ENCODE results near the gene EGR2. TPM values are rescaled to one million over a fixed set of nuclear protein-coding genes. Genes with fewer than 3 reads are reported as not detected.
"Not testable (repeated sequence)": the region's sequence is repeated elsewhere in the genome, so short reads cannot be mapped to it uniquely, and the experiment has no call there.

The EGR2 gene
- total and polyA plus RNA-seq, 7 experiments from 2014 or later = 0.15 to 14.2 (median 1.7) TPM; not detected in 1

DNA sequence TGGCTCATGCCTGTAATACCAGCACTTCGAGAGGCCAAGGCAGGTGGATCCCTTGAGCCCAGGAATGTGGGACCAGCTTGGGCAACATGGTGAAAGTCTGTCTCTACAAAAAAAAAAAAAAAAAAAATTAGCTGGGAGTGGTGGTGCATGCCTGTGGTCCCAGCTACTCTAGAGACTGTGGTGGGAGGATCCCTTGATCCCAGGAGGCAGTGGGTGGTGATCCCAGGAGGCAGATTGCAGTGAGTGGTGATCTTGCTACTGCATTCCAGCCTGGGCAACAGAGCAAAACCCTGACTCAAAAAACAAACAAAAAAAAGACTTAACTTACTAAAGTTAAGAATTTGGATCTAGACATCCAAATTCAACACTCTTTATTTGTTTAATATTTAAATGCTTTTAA lies 21.9 kb downstream of the EGR2 start:
- Mint-ChIP-seq H3K27me3 (peaks cover 19 to 69% (median 37%) of the 10 kb centered on the region in 5 donors), H3K4me3 (no peak overlapping the region), H3K27ac (no peak overlapping the region), H3K36me3 (peaks cover 0 to 2% (median 0%) of the 10 kb centered on the region in 5 donors), H3K9me3 (no peaks in the 10 kb centered on the region), H3K4me1 (no peaks in the 10 kb centered on the region)
- no peaks in the 10 kb centered on the region for H3K9me3 ChIP-seq (ENCODE audit: control insufficient read depth in 2 of 3, low read length in 3 of 3)
- no peak overlapping the region for H3K27ac ChIP-seq (ENCODE audit: low read depth, low read length)
- CTCF ChIA-PET = no interaction called here
- no peak overlapping the region for H3K4me3 ChIP-seq (ENCODE audit: low read length)
- DNase-seq = no peak
- H3K4me1 ChIP-seq (ENCODE audit: control insufficient read depth in 2 of 2, insufficient read depth in 2 of 2, low read length in 2 of 2) = no peaks in the 10 kb centered on the region
- POLR2A ChIA-PET = no interaction called here
- no peaks in the 10 kb centered on the region for H3K36me3 ChIP-seq (ENCODE audit: control insufficient read depth in 2 of 3, insufficient read depth in 3 of 3, low read length in 3 of 3)
- ATAC-seq = no peak
- no peaks in the 10 kb centered on the region for H3K27me3 ChIP-seq (ENCODE audit: control insufficient read depth in 2 of 2, insufficient read depth in 2 of 2, low read length in 2 of 2)
- intact Hi-C loops (cut with micrococcal nuclease) = no loop called here

DNA sequence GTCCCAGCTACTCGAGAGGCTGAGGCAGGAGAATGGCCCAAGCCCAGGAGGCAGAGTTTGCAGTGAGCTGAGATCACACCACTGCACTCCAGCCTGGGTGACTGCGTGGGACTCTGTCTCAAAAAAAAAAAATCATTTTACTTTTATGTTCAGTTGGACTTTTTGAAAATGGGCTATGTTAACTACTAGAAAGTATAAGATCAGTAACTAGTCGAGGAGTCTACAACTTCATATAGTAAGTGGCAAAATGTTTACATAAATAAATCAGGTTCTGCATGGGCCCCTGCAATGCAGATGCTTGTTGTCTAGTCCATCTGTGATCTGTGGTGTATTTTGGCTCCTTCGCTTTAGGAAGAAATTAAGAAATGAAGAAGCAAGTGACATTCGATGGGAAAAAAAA lies 23.9 kb downstream of the EGR2 start:
- Mint-ChIP-seq H3K4me3 (no peak overlapping the region), H3K27me3 (peaks cover 7 to 54% (median 17%) of the 10 kb centered on the region in 5 donors), H3K9me3 (peaks cover 0 to 8% (median 0%) of the 10 kb centered on the region in 11 donors), H3K27ac (no peak overlapping the region), H3K36me3 (no peaks in the 10 kb centered on the region), H3K4me1 (no peaks in the 10 kb centered on the region)
- Histone ChIP-seq H3K27ac (ENCODE audit: low read depth, low read length) (no peak overlapping the region), H3K9me3 (ENCODE audit: control insufficient read depth in 2 of 3, low read length in 3 of 3) (no peaks in the 10 kb centered on the region), H3K27me3 (ENCODE audit: control insufficient read depth in 2 of 2, insufficient read depth in 2 of 2, low read length in 2 of 2) (no peaks in the 10 kb centered on the region), H3K36me3 (ENCODE audit: control insufficient read depth in 2 of 3, insufficient read depth in 3 of 3, low read length in 3 of 3) (no peaks in the 10 kb centered on the region), H3K4me3 (ENCODE audit: low read length) (no peak overlapping the region), H3K4me1 (ENCODE audit: control insufficient read depth in 2 of 2, insufficient read depth in 2 of 2, low read length in 2 of 2) (no peaks in the 10 kb centered on the region)
- POLR2A ChIA-PET = interaction anchor here (0.9 kb wide), 1 partner anchor 12 kb away, joined by 3 read pairs; no protein-coding TSS in a partner anchor
- ATAC-seq (no peak), DNase-seq (no peak)
- intact Hi-C loops (cut with micrococcal nuclease) = no loop called here
- CTCF ChIA-PET = interaction anchor here (0.6 kb wide), 1 partner anchor 353 kb away, joined by 3 read pairs; no protein-coding TSS in a partner anchor

DNA sequence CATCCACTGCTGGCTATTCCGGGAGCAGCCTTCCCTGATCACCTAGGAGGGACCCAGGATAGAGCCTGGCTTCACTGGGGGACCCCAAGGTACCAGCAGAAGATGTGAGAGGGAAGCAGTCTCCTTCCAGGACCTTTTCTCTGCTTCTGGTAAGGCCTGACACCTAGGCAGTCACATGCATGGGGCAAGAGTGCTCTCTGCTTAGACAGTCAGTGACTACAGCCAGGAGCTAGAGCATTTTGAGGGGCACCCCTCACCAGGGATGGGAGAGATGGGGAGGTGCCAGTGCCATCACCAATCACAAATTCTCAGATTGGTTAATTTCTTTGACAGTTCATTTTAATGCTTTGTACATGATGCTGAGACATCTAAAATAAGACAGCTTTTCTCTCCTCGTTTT lies 25.6 kb downstream of the EGR2 start:
- ATAC-seq = no peak
- Mint-ChIP-seq H3K4me1 (no peaks in the 10 kb centered on the region), H3K9me3 (peaks cover 0 to 14% (median 0%) of the 10 kb centered on the region in 11 donors), H3K4me3 (no peak overlapping the region), H3K27ac (no peak overlapping the region), H3K27me3 (peaks cover 0 to 45% (median 6%) of the 10 kb centered on the region in 5 donors), H3K36me3 (peaks cover 0 to 2% (median 0%) of the 10 kb centered on the region in 5 donors)
- Histone ChIP-seq H3K27ac (ENCODE audit: low read depth, low read length) (no peak overlapping the region), H3K4me3 (ENCODE audit: low read length) (no peak overlapping the region), H3K4me1 (ENCODE audit: control insufficient read depth in 2 of 2, insufficient read depth in 2 of 2, low read length in 2 of 2) (no peaks in the 10 kb centered on the region), H3K36me3 (ENCODE audit: control insufficient read depth in 2 of 3, insufficient read depth in 3 of 3, low read length in 3 of 3) (no peaks in the 10 kb centered on the region), H3K27me3 (ENCODE audit: control insufficient read depth in 2 of 2, insufficient read depth in 2 of 2, low read length in 2 of 2) (no peaks in the 10 kb centered on the region), H3K9me3 (ENCODE audit: control insufficient read depth in 2 of 3, low read length in 3 of 3) (no peaks in the 10 kb centered on the region)
- no peak for DNase-seq
- POLR2A ChIA-PET = no interaction called here
- CTCF ChIA-PET = no interaction called here
- intact Hi-C loops (cut with micrococcal nuclease) = no loop called here

DNA sequence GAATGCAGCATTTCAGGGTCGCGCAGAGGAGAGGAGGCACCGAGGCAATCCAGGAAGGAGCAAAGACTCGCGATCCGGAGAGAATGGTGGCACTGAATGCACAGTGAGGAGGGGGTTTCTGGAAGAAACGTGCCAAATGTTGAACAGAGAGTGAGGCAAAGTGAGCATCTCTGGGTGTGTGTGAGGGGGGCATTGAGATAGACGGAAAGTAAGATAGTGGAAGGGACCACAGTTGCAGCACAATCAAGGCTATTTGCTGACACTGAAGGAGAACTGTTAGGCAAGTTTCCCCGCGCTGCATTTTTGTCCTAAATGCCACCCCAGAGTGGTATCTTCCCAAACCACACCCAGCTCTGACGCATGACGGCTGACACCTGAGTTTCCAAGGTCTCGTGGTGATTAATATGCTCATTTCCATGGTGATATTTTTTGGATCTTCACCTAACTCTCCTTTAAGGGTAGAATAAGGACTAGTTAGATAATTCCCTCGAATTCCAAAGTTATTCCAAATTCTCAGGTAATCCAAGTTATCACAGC lies 26.1 kb downstream of the EGR2 start:
- intact Hi-C loops (cut with micrococcal nuclease) = no loop called here
- H3K9me3 ChIP-seq (ENCODE audit: control insufficient read depth in 2 of 3, low read length in 3 of 3) = no peaks in the 10 kb centered on the region
- no peaks in the 10 kb centered on the region for H3K36me3 ChIP-seq (ENCODE audit: control insufficient read depth in 2 of 3, insufficient read depth in 3 of 3, low read length in 3 of 3)
- no peak overlapping the region for H3K4me3 Mint-ChIP-seq
- no peak for DNase-seq
- peak overlapping the region in 1 of 9 donors; percentile 35 for H3K27ac Mint-ChIP-seq
- H3K9me3 Mint-ChIP-seq = peaks cover 0 to 18% (median 4%) of the 10 kb centered on the region in 11 donors
- H3K4me1 ChIP-seq (ENCODE audit: control insufficient read depth in 2 of 2, insufficient read depth in 2 of 2, low read length in 2 of 2) = no peaks in the 10 kb centered on the region
- H3K4me3 ChIP-seq (ENCODE audit: low read length) = no peak overlapping the region
- H3K27me3 ChIP-seq (ENCODE audit: control insufficient read depth in 2 of 2, insufficient read depth in 2 of 2, low read length in 2 of 2) = no peaks in the 10 kb centered on the region
- no peak overlapping the region for H3K27ac ChIP-seq (ENCODE audit: low read depth, low read length)
- ATAC-seq = no peak
- H3K36me3 Mint-ChIP-seq = peaks cover 2 to 5% (median 4%) of the 10 kb centered on the region in 5 donors
- ChIA-PET CTCF (no interaction called here), POLR2A (interaction anchor here (0.7 kb wide), 1 partner anchor 9 kb away, joined by 4 read pairs; no protein-coding TSS in a partner anchor)
- peaks cover 0 to 46% (median 5%) of the 10 kb centered on the region in 5 donors for H3K27me3 Mint-ChIP-seq
- no peaks in the 10 kb centered on the region for H3K4me1 Mint-ChIP-seq

DNA sequence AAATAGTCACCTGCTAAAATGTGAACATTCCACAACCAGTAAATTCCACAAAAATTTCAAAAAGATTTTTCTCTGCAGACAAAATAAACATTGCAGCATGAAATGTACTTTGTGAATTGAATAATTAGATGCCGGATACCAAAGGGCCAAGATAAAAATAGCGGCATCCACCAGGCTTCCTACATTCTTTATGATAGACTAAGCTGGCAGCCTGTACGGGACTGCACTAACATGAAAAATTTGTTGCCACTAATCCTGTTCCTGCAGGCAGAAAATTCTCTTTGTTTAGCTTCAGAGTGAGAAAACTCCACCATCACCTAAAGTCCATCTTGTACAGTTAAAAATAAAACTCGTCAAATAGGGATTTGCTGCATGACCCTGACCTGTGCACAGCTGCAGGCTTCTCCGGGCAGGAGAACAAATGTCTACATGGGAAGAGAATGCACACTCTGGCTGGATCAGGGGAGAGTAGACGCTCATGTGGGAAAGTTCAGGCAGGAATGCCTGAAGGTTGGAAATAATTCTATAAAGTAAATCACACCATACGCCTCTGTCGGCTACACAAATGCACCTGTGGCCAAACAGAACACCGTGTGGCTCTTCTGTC lies 27.2 kb downstream of the EGR2 start:
- Histone ChIP-seq H3K4me1 (ENCODE audit: control insufficient read depth in 2 of 2, insufficient read depth in 2 of 2, low read length in 2 of 2) (no peaks in the 10 kb centered on the region), H3K27ac (ENCODE audit: low read depth, low read length) (no peak overlapping the region), H3K9me3 (ENCODE audit: control insufficient read depth in 2 of 3, low read length in 3 of 3) (no peaks in the 10 kb centered on the region), H3K27me3 (ENCODE audit: control insufficient read depth in 2 of 2, insufficient read depth in 2 of 2, low read length in 2 of 2) (no peaks in the 10 kb centered on the region), H3K4me3 (ENCODE audit: low read length) (no peak overlapping the region), H3K36me3 (ENCODE audit: control insufficient read depth in 2 of 3, insufficient read depth in 3 of 3, low read length in 3 of 3) (no peaks in the 10 kb centered on the region)
- no peak for ATAC-seq
- Mint-ChIP-seq H3K36me3 (peaks cover 4 to 14% (median 9%) of the 10 kb centered on the region in 5 donors), H3K4me1 (no peaks in the 10 kb centered on the region), H3K4me3 (no peak overlapping the region), H3K27ac (no peak overlapping the region), H3K9me3 (peaks cover 0 to 28% (median 13%) of the 10 kb centered on the region in 11 donors), H3K27me3 (peaks cover 0 to 48% (median 0%) of the 10 kb centered on the region in 5 donors)
- POLR2A ChIA-PET = no interaction called here
- DNase-seq = no peak
- intact Hi-C loops (cut with micrococcal nuclease) = no loop called here
- CTCF ChIA-PET = interaction anchor here (0.5 kb wide), 1 partner anchor 15 kb away, joined by 3 read pairs; no protein-coding TSS in a partner anchor

DNA sequence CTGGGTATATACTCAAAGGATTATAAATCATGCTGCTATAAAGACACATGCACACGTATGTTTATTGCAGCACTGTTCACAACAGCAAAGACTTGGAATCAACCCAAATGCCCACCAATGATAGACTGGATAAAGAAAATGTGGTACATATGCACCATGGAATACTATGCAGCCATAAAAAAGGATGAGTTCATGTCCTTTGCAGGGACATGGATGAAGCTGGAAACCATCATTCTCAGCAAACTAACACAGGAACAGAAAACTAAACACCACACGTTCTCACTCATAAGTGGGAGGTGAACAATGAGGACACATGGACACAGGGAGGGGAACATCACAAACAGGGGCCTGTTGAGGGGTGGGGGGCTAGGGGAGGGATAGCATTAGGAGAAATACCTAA lies 27.9 kb downstream of the EGR2 start:
- POLR2A ChIA-PET; H3K36me3 ChIP-seq (ENCODE audit: control insufficient read depth in 2 of 3, insufficient read depth in 3 of 3, low read length in 3 of 3); H3K4me3 Mint-ChIP-seq; H3K4me3 ChIP-seq (ENCODE audit: low read length); ATAC-seq; H3K27ac ChIP-seq (ENCODE audit: low read depth, low read length); H3K27ac Mint-ChIP-seq; DNase-seq; H3K4me1 ChIP-seq (ENCODE audit: control insufficient read depth in 2 of 2, insufficient read depth in 2 of 2, low read length in 2 of 2); H3K9me3 ChIP-seq (ENCODE audit: control insufficient read depth in 2 of 3, low read length in 3 of 3); CTCF ChIA-PET; H3K4me1 Mint-ChIP-seq; intact Hi-C loops (cut with micrococcal nuclease); H3K27me3 ChIP-seq (ENCODE audit: control insufficient read depth in 2 of 2, insufficient read depth in 2 of 2, low read length in 2 of 2): not testable (repeated sequence)
- Mint-ChIP-seq H3K27me3 (peaks cover 0 to 49% (median 0%) of the 10 kb centered on the region in 5 donors), H3K36me3 (peaks cover 4 to 14% (median 9%) of the 10 kb centered on the region in 5 donors), H3K9me3 (peaks cover 0 to 33% (median 13%) of the 10 kb centered on the region in 11 donors)

DNA sequence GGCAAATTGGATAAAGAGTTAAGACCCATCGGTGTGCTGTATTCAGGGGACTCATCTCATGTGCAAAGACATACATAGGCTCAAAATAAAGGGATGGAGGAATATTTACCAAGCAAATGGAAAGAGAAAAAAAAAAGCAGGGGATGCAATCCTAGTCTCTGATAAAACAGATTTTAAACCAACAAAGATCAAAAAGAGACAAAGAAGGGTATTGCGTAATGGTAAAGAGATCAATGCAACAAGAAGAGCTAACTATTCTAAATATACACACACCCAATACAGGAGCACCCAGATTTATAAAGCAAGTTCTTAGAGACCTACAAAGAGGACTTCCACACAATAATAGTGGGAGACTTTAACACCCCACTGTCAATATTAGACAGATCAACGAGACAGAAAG lies 31.6 kb downstream of the EGR2 start:
- Mint-ChIP-seq H3K36me3 (peaks cover 4 to 14% (median 9%) of the 10 kb centered on the region in 5 donors), H3K9me3 (peaks cover 0 to 33% (median 13%) of the 10 kb centered on the region in 11 donors), H3K27me3 (peaks cover 0 to 47% (median 0%) of the 10 kb centered on the region in 5 donors)
- ATAC-seq; H3K4me1 ChIP-seq (ENCODE audit: control insufficient read depth in 2 of 2, insufficient read depth in 2 of 2, low read length in 2 of 2); H3K9me3 ChIP-seq (ENCODE audit: control insufficient read depth in 2 of 3, low read length in 3 of 3); H3K4me1 Mint-ChIP-seq; H3K27ac Mint-ChIP-seq; H3K36me3 ChIP-seq (ENCODE audit: control insufficient read depth in 2 of 3, insufficient read depth in 3 of 3, low read length in 3 of 3); DNase-seq; intact Hi-C loops (cut with micrococcal nuclease); H3K4me3 Mint-ChIP-seq; H3K4me3 ChIP-seq (ENCODE audit: low read length); H3K27ac ChIP-seq (ENCODE audit: low read depth, low read length); POLR2A ChIA-PET; H3K27me3 ChIP-seq (ENCODE audit: control insufficient read depth in 2 of 2, insufficient read depth in 2 of 2, low read length in 2 of 2); CTCF ChIA-PET: not testable (repeated sequence)
